A172 (cell line): Measurements from ENCODE around the gene RFX4. TPM values are rescaled to one million over a fixed set of nuclear protein-coding genes. Genes with fewer than 3 reads are reported as not detected.

ENCODE experiments used
- DNase-seq: peaks from one replicate; pipeline ENCODE4 v3.0.0-alpha.2; 2015; ENCODE audit warnings: low spot score
- total RNA-seq: library from RNA; depleted of rRNA; stranded (reverse); fragments of >200 nt; shearing (Covaris generic); gene quantifications from 2 replicates; pipeline ENCODE4 v1.2.3, GENCODE V29; 2014

Gene RFX4
- total RNA-seq, 1 experiment from 2014 or later, result not detected

DNA sequence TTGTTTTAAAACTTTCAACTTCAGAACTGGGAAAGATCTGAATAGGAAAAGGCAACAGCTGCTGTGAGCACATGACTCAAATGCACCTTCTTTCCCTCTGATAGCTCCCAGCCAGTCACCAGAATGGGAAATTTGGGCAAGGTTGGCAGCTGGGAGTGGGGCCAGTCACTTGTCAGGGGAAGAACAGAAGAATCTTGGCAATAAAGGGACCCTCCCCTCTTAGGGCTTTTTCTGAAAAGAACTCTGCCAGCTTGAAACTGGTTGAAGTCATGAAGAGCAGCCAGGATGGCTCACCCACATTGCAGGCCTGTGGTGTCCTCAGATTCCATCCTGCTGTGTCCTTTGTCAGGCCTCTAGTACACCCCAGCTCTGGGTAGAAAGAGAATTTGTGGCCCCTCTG lies 181.4 kb downstream of the RFX4 start:
- DNase-seq, result no peak

DNA sequence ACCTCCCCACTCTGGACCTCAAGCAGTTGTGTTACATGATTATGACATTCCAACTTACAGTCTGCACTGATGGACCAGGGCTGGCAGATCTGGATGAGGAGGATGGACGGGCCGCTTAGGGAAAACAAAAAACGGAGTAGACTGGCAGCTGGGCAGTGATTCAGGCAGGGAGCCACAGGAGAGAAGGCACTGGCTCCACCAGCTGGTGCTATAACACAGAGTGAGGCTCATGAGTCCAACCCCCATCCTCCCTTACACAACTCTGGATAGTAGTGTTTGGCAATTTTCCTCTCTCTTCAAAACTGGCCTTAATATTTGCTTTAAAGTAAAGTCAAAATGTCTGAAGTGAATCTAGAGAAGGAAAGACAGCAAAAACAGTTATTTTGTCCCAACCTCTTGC lies 181.9 kb downstream of the RFX4 start:
- DNase-seq, result no peak

DNA sequence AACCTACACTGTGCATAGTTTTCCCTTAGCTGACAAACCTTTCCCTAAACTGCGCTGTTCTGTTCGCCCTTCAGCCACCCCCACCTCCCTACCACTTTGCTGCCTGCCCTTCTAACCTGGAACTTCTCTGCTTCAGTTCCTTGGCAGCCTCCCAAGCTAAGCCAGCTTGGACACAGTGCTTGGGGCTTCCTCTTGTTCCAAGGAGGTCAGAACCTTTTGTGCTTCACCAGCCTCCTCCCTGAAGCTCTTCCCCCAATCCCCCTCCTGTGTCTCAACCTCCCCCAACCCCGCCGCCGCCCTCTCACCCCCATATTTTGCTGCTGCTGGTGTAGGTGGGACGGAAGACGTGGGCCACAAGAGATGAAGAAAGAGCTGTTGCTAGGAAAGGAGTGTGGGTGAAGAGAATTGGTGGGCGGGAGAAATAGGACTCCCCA lies 183.6 kb downstream of the RFX4 start:
- DNase-seq, result no peak

DNA sequence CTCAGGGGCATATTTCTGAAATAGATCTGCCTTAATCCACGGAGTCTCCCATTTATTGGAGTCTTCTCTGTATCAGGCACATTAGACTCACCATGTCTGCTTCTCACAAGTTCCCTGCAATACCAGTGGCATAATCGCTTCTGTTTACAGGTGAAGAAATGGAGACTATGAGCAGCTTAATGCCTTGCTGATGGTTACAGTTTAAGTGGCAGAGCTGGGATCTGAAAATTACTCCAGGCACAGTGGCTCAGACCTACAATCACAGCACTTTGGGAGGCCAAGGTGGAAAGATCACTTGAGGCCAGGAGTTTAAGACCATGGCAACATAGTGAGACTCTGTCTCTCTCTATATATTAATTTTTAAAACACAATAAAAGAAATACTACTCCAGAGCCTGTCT lies 184.4 kb downstream of the RFX4 start:
- no peak for DNase-seq

DNA sequence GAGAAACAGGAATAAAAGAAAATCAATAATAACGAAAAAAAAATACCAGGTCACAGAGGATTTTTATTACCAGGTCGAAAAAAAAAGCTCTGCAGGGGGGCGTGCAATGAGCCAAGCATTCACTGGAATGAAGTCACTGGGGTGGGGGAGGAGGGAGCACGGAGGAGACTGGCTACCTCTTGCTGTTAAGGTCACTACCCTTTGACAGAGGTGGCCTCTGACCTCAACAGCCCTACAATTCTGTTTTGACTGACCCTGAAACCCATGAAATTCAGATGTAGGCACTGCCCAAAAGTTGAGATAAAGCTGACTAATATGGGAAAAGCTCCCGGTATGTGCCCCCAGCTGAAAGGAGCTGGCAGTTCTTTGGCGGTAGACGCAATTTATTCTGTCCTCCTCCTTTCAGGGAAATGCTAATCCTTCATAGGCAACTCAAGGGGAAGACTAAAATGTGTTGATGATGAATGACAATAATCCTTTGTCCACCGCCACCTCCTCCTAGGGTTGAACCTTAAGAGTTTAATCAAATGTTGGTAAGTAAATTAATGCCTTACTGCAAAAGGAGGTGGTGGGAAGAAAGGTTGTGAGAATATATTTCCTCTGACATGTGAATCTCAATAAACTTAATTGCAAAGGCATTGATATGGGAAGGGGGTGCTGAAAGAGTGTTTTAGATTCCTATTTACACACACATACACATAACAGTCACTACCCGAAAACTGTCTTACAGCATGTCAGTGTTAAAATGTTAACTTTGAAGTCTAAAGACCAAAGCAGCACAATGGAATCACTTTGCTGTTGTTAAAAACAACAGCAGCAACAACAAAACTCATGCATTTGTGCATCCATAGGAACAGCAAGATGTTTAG lies 185.4 kb downstream of the RFX4 start:
- peak; percentile 69 for DNase-seq

DNA sequence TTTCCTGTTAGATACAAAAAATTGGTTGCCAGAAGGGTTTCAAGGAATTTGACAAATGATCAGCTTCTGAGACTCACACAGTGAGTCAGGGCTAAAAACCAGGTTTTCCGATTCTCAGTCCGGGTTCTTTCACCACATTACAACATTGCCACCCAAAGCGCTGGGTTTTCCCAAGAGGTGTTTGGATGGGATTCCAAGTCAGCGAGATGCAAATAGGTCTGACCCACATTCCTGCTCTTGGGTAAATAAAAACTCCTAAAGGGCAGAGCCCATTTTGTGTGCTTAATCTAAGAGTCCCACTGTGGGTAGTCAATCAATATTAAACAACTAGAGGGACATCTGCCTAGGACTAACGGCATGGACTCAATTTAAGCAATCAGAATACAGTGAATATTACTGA lies 186.3 kb downstream of the RFX4 start:
- DNase-seq, result peak; percentile 62

DNA sequence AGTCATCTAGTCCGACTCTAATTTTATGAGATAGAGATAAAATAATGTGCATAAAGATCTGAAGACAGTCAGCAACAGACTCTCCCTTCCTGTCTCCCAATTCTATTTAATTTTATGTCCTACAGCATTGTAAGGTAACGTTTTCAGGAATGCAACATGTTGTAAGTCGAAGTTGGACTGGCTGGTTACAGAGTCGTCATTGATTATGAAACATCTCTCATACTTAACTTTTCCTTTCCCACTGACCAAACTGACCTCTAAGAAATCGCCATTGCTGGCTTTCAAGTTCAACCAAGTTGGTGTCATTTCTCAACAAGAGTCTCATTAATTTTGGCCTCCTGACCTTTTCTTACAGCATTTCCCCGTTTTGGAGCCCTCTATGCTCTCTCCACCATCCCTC lies 186.7 kb downstream of the RFX4 start:
- DNase-seq, result no peak

DNA sequence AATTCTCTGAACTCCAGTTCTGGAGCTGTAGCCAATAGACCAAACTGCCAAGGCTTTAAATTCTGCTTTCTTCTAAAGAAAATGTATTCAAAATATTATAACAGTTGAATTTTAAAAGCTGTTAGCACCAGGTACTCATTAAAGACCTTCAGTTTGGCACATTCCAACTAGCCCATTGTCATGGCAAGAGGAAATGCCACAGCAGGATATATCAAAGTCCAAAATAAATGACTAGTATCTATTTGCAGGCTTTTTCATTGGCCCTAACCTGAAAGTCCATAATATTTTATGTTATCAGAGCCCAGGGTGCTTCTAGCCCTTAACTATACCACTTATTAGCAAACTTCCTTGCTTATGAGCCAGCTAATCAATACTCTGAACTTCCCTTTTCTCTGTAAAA lies 188.6 kb downstream of the RFX4 start:
- no peak for DNase-seq

DNA sequence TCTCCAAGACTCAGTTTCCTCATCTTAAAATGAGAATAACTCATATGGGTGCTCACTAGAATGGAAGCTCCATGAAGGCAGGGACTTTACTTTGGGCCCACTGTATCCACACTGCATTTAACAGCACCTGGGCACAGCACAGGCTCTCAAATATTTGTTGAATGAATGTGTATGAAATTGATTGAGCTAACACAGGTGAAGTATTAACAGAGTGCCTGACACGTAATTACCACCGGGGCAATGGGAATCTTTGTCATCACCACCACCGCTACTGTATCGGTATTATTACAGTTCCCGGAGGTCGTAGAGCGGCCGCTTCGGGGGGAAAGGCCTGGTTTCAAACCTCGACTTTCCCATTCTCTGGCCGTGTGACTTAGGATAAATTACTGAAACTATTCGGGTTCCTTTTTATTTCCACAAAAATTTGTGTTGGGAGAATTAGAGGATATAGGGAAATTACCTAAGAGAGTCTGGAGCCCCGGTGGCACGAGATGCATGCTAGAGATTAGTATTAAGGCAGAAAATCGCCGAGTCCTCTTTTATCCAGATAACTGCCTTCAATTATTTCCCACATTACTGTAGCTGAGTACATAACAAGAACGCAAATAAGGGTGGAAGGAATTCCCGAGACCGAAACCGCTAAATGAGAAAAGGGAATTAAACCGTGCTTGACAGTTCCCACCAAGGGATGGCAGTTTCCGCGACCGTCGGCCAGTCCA lies 190.6 kb downstream of the RFX4 start:
- no peak for DNase-seq

DNA sequence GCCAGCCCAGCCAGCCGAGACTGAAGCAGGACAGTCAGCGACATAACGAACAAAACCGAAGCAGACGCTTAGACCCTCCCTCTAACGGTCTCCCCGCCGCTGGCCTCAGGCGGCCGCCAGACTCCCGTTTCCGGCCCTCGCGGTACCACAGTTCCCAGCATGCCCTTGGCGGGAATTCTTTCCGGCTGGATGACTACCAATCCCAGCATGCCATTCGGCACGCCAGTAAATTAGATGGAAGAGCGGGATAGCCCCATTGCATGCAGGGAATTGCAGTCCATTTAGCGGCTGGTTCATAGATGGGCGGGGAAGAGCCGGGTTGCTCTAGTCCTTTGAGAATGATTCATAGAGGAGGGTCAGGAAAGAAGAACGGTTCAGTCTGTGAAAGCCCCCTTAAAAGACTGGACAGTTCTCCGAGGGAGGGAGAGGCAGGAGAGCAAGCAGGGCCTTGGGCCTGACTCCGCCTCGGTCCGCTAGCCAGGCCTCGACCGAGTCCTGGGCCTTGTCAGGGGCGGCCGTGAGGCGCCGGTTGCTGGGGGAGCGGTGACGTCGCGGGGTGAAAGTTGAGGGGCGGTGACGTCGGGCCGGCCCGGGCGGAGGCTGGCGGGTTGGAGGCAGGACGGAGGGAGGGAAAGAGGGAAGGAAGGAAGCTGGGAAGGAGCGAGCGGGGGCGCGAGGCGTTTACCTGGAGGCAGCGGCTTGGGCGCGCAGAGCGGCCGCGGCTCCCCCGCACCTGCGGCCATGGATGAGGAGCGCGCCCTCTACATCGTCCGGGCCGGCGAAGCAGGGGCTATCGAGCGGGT lies 191.4 kb downstream of the RFX4 start, which contains the start of gene RIC8B:
Gene RIC8B, plus strand, starts transcription at position 678 of the 803 bp plus-strand sequence. Its CDS starts 64 bp downstream, at position 742.
- DNase-seq, result peak; percentile 98

DNA sequence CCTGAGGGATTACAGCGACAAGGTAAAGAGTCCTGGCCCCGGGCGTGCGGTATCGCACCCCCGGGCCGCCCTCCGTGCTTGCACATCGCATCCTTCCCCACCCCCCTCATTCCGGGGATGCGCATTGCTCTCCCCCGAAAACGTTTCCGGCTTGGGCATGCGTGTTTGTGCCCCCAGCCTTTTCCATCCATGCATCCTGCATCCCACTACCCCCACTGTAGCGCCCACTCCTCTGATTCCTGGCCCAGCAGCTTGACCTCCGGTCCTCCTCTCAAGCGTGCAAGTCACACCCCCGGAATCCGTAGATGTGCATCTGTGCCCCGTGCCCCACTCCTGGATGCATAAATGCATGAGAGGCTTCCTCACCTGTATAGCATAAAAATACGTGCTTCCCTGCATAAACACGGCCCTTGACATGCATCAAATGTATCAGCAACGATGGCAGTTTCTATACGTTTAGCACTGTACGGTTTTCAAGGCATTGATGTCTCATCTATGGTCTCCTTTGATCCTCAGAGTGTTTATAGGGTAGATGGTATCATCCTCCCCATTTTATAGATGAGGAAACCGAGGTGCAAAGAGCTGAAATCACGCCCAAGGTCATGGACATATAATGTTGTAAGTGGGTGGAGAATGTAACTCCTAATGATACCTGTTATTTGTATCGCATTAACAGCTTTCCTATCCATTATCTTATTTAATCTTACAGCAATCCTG lies 192.2 kb downstream of the RFX4 start:
- no peak for DNase-seq

DNA sequence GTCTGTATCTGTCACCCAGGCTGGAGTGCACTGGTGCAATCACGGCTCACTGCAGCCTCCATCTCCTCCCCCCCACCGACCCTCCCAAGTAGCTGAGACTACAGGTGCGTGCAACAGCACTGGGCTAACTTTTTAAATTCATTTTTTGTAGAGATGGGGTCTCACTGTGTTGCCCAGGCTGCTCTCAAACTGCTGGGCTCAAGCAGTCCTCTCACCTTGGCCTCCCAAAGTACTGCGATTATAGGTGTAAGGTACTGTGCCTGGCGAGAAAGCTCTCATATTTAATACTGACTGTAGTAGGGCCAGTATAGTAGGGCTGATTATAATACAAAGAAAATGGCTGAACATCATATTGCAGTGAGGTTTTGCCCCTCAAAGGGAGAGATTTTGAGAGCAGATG lies 194.1 kb downstream of the RFX4 start:
- DNase-seq, result no peak

DNA sequence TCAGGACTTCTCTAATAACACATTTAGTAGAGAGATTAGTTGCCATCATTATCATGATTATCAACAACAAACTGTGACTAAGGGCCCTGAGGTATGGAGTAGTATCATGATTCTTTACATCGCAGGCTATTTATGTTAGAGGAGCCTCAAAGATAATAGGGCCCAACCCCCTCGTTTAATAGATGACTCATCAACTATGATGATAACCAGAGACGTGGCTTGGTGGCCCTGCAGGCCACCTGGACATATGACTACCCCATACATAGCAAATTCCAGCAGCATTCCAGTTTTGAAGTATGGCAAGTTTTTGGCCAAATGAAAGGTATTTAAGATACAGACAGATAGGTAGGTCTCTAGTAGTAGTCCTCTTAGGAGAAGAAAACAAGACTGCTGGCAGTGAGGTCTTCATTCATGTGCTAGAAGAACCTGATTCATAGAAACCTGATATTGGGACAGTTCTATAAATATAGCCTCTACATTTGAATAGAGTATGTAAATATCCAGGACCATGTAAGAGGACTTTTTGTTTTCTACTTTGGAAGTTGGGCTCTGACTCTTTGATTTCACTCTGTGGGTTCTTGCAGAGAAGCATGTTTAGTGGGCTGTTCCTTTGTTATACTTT lies 197.3 kb downstream of the RFX4 start:
- peak; percentile 48 for DNase-seq

DNA sequence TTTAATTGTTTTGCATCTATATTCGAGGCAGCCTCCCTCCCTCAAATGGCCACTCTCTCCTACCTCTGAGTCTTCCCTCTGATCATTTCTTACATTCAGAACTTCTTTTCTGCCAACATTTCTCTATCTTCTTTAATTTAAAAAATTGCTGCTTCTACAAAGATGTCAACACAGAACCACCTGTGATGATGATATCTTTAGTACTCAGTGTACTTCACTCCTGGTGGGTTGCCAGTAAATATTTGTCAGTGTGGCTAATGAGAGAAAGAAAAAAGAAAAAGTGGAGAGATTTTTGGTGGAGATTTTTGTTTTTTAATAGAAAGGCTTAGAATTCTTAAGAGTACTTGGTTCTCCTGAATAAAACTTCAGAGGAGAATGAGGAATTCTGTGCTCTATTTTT lies 199.8 kb downstream of the RFX4 start:
- DNase-seq, result no peak

DNA sequence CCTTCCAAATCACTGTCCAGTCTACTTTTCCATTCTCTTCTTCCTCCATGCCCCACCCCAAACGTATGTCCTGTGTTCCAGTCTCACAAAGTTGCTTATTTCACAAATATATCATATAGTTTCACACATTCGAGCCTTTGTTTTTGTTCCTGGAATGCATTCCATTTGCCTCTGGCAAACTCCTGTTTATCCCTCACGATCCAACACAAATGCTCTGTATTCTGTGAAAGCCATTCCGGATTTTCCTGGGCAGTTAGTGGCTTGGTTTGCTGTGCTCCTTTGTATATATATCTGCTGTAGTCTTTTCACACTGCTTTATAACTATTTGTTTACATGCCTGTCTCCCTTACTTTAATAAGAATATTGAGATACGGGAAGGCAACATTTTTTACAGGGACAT lies 200.7 kb downstream of the RFX4 start:
- no peak for DNase-seq

DNA sequence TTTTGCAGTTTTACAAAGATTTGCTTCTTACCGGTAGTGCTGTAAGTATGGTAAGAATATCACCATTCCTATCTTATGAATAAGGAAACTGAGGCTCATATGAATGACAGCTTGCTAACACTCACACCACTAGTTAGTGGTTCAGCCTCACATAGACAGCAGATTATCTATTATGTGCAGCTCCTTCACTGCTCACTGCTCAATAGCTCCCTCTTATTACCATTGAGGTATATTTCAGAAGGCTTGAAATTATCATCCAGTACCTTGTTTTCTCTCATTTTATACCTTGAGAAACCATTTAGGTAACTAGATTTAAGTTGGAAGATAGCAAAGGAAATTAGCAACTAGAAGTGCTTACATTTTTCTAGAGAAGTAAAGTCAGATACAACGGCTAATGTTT lies 207.2 kb downstream of the RFX4 start:
- DNase-seq, result no peak

DNA sequence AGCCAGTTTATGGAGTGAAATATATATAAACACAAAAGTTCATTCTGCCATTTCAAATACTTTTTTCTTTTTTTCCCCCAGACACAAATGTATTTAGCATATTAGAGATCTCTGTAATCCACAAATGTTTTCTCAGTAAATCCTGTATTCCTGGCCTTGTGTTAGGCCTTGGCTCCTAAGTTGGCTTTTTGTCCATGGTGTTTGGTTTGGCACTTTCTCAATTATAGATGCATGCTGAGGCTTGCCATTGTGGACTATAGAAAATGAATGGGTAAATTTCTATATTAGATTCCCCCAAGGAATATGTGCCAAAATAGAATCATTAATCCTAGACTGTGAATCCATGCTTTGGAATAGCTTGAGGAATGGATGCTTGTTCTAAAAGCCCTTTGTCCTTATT lies 208.7 kb downstream of the RFX4 start:
- DNase-seq, result no peak

DNA sequence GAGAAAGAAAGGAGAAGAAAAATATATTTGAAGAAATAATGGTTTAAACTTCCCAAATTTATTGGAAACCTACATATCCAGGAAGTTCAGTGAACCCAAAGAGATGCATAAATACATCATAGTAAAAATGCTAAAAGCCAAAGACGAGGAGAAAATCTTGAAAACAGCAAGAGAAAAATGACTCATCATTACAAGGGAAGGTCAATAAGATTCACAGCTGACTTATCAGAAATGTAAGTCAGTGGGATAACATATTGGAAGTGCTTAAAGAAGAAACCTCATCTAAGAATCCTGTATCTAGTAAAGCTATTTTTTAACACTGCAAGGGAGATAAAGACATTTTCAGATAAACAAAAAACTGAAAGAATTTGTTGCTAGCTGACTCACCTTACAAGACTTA lies 211.6 kb downstream of the RFX4 start:
- DNase-seq, result no peak

DNA sequence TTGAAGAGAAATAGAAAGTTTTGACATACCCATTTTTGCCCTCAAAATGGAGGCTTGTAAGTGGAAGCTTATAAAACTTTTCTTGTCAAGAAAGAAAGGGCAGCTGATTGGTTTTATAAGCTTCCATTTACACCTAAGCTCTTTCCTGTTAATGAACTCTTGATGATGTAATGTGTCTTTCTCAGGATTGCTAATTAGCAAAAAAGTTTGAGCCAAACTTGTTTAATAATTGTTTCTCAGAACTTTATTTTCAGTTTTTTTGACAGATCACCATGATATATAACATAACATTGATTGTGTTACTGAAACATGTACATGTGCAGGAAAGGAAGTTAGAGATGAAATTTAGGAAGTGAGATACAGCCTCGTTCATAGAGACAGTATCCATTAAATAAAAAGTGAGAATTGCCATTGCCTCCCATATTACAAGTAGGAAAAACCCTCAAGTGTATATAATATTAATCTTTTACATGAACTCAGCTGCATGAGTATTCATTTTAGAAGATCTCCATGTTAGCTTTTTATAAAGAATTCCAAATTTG lies 218.4 kb downstream of the RFX4 start:
- no peak for DNase-seq

DNA sequence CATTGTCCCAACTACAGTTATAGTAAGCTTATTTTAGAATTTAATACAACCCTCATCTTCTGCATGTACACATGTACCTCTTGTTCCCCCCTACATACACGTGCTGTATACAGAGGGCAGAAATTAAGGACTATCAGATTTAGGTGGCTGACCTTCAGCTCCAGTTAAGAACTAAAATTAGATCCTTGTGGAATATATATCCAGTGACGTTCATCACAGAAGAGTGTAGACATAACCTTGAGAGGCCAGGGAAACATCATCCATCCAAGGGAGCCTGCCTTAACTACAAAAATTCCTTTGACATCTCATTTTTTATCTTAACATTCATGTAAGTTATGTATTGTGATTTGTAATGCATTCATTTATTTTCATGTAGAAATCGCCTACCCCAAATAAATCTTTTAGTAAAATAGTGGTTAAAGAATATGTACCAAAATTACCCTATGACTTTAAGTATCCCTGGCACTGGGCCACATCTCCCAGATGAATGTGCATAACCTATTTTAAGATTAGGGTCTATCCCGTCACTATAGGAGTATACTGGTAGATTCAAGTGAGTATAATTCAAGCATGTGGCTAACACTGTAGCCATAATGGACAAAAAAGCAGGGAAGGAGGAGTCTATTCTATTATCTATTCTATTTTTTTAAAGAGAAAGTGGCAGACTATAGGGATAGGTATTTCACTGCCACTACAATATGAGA lies 219.2 kb downstream of the RFX4 start:
- no peak for DNase-seq
